T follicular helper cell (primary cell): ENCODE measurements around the gene LMTK3.
"Not testable (repeated sequence)": the region's sequence is repeated elsewhere in the genome, so short reads cannot be mapped to it uniquely, and the experiment has no call there.

Experiments used
- DNase-seq: peaks from one replicate; pipeline ENCODE4 v3.0.0-alpha.2; 2020; ENCODE audit warnings: low read depth

LMTK3 gene

GRCh38 chr19:48487544-48487943 lies 24.1 kb downstream of the LMTK3 start:
- DNase-seq, result no peak

- not testable (repeated sequence) for DNase-seq
Measured at GRCh38 chr19:48486706-48487105, 24.9 kb downstream of the LMTK3 start.

- DNase-seq, result no peak
Measured at GRCh38 chr19:48484931-48485612, 26.6 kb downstream of the LMTK3 start.

- DNase-seq, result no peak
Measured at GRCh38 chr19:48484247-48484893, 27.3 kb downstream of the LMTK3 start.

- no peak for DNase-seq
Measured at GRCh38 chr19:48483301-48483700, 28.3 kb downstream of the LMTK3 start.

- DNase-seq, result no peak
Measured at GRCh38 chr19:48481846-48482639, 29.6 kb downstream of the LMTK3 start.

GRCh38 chr19:48480558-48481500 lies 30.8 kb downstream of the LMTK3 start:
- peak; percentile 42 for DNase-seq

- no peak for DNase-seq
Measured at GRCh38 chr19:48480183-48480557, 31.5 kb downstream of the LMTK3 start.

GRCh38 chr19:48479686-48480085 lies 31.9 kb downstream of the LMTK3 start:
- DNase-seq, result no peak

GRCh38 chr19:48478339-48479256 lies 33.0 kb downstream of the LMTK3 start:
- DNase-seq, result no peak

- no peak for DNase-seq
Measured at GRCh38 chr19:48477698-48478338, 33.8 kb downstream of the LMTK3 start.

- no peak for DNase-seq
Measured at GRCh38 chr19:48477067-48477685, 34.5 kb downstream of the LMTK3 start.

GRCh38 chr19:48476176-48476575 lies 35.5 kb downstream of the LMTK3 start:
- no peak for DNase-seq

- DNase-seq, result no peak
Measured at GRCh38 chr19:48475369-48476068, 36.1 kb downstream of the LMTK3 start.

- no peak for DNase-seq
Measured at GRCh38 chr19:48474084-48474592, 37.5 kb downstream of the LMTK3 start.

GRCh38 chr19:48473161-48473966 lies 38.3 kb downstream of the LMTK3 start:
- DNase-seq, result no peak

GRCh38 chr19:48471836-48472235 lies 39.8 kb downstream of the LMTK3 start:
- DNase-seq, result no peak

- DNase-seq, result no peak
Measured at GRCh38 chr19:48470856-48471255, 40.8 kb downstream of the LMTK3 start.
